Measurements from ENCODE around the gene CBLL2. TPM values are rescaled to one million over a fixed set of nuclear protein-coding genes. Genes with fewer than 3 reads are reported as not detected.

The CBLL2 gene
- total and polyA plus RNA-seq, 4 donors, result not detected

- H3K4me3 ChIP-seq, result no peak overlapping the region
- H3K4me1 ChIP-seq (ENCODE audit: control insufficient read depth in 5 of 5, insufficient read depth in 5 of 5, low read length in 5 of 5), result no peaks in the 10 kb centered on the region
- ATAC-seq (ENCODE audit: insufficient read depth, low FRiP score), result no peak
- TF ChIP-seq CTCF (IDR thresholded peaks at IDR 0.05; ENCODE audit: control extremely low read depth, extremely low read depth), result no peak
- no peaks in the 10 kb centered on the region for H3K36me3 ChIP-seq (ENCODE audit: control insufficient read depth in 4 of 4, insufficient read depth in 4 of 4, low read length in 4 of 4)
- 68 to 73% methylated on average over 5 of the region's 5 CpGs for WGBS, 2 donors
- H3K27ac ChIP-seq (ENCODE audit: low read depth in 1 of 2, low read length in 1 of 2), result no peak overlapping the region
- no peak for DNase-seq
- no peak overlapping the region for H3K9ac ChIP-seq (ENCODE audit: insufficient read depth in 1 of 2, low read length in 2 of 2)
- peaks cover 0 to 2% (median 0%) of the 10 kb centered on the region in 4 donors for H3K9me3 ChIP-seq (ENCODE audit: control insufficient read depth in 4 of 4, insufficient read depth in 3 of 4, low read length in 3 of 4)
- H3K27me3 ChIP-seq (ENCODE audit: control insufficient read depth in 3 of 3, insufficient read depth in 3 of 3, low read length in 2 of 3), result peaks cover 3 to 15% (median 4%) of the 10 kb centered on the region in 3 donors
These were observed 41.5 kb downstream of the CBLL2 start for GRCh38 chrX:22314211-22314610.

- no peak for TF ChIP-seq CTCF (IDR thresholded peaks at IDR 0.05; ENCODE audit: control extremely low read depth, extremely low read depth)
These were observed 42.0 kb downstream of the CBLL2 start for GRCh38 chrX:22314692-22315091.

GRCh38 chrX:22315151-22315550 lies 42.4 kb downstream of the CBLL2 start:
- DNase-seq (no peak), ATAC-seq (ENCODE audit: insufficient read depth, low FRiP score) (no peak)
- Histone ChIP-seq H3K9me3 (ENCODE audit: control insufficient read depth in 4 of 4, insufficient read depth in 3 of 4, low read length in 3 of 4) (peaks cover 0 to 2% (median 0%) of the 10 kb centered on the region in 4 donors), H3K4me3 (no peak overlapping the region), H3K27ac (ENCODE audit: low read depth in 1 of 2, low read length in 1 of 2) (no peak overlapping the region), H3K4me1 (ENCODE audit: control insufficient read depth in 5 of 5, insufficient read depth in 5 of 5, low read length in 5 of 5) (no peaks in the 10 kb centered on the region), H3K9ac (ENCODE audit: insufficient read depth in 1 of 2, low read length in 2 of 2) (no peak overlapping the region), H3K27me3 (ENCODE audit: control insufficient read depth in 3 of 3, insufficient read depth in 3 of 3, low read length in 2 of 3) (peaks cover 3 to 15% (median 4%) of the 10 kb centered on the region in 3 donors), H3K36me3 (ENCODE audit: control insufficient read depth in 4 of 4, insufficient read depth in 4 of 4, low read length in 4 of 4) (no peaks in the 10 kb centered on the region)
- WGBS, 2 donors, result 82 to 83% methylated on average over 3 of the region's 3 CpGs
- TF ChIP-seq CTCF (IDR thresholded peaks at IDR 0.05; ENCODE audit: control extremely low read depth, extremely low read depth), result no peak

More at GRCh38 chrX:22314692-22315091, 42.0 kb downstream of the CBLL2 start:
- H3K4me1 ChIP-seq (ENCODE audit: control insufficient read depth in 5 of 5, insufficient read depth in 5 of 5, low read length in 5 of 5), result no peaks in the 10 kb centered on the region
- H3K36me3 ChIP-seq (ENCODE audit: control insufficient read depth in 4 of 4, insufficient read depth in 4 of 4, low read length in 4 of 4), result no peaks in the 10 kb centered on the region
- peaks cover 0 to 2% (median 0%) of the 10 kb centered on the region in 4 donors for H3K9me3 ChIP-seq (ENCODE audit: control insufficient read depth in 4 of 4, insufficient read depth in 3 of 4, low read length in 3 of 4)
- no peak overlapping the region for H3K27ac ChIP-seq (ENCODE audit: low read depth in 1 of 2, low read length in 1 of 2)
- no peak for DNase-seq
- H3K4me3 ChIP-seq, result no peak overlapping the region
- no peak overlapping the region for H3K9ac ChIP-seq (ENCODE audit: insufficient read depth in 1 of 2, low read length in 2 of 2)
- peaks cover 3 to 15% (median 4%) of the 10 kb centered on the region in 3 donors for H3K27me3 ChIP-seq (ENCODE audit: control insufficient read depth in 3 of 3, insufficient read depth in 3 of 3, low read length in 2 of 3)
- WGBS, 2 donors, result 0 to 37% methylated on average over 1 to 2 of the region's 2 CpGs
- ATAC-seq (ENCODE audit: insufficient read depth, low FRiP score), result no peak
